Measurements from ENCODE around the gene FTH1. TPM values are rescaled to one million over a fixed set of nuclear protein-coding genes. Genes with fewer than 3 reads are reported as not detected.
A peak's percentile ranks its signal among the peaks of the same experiment; 100 is the strongest.
"Not testable (repeated sequence)": the region's sequence is repeated elsewhere in the genome, so short reads cannot be mapped to it uniquely, and the experiment has no call there.

Gene FTH1
- total RNA-seq, 1 experiment from 2014 or later: 869 TPM

- DNase-seq (ENCODE audit: low read depth): no peak
Observed at GRCh38 chr11:61978703-61979661, 11.5 kb upstream of the FTH1 start.

- DNase-seq (ENCODE audit: low read depth): no peak
Observed at GRCh38 chr11:61976813-61977475, 9.5 kb upstream of the FTH1 start.

GRCh38 chr11:61976420-61976800, 9.0 kb upstream of the FTH1 start:
- DNase-seq (ENCODE audit: low read depth): no peak

- no peak for DNase-seq (ENCODE audit: low read depth)
Observed at GRCh38 chr11:61975638-61976419, 8.4 kb upstream of the FTH1 start.

- DNase-seq (ENCODE audit: low read depth): no peak
Observed at GRCh38 chr11:61974766-61975631, 7.6 kb upstream of the FTH1 start.

- no peak for DNase-seq (ENCODE audit: low read depth)
Observed at GRCh38 chr11:61973476-61974162, 6.2 kb upstream of the FTH1 start.

- peak; percentile 87 for DNase-seq (ENCODE audit: low read depth)
Observed at GRCh38 chr11:61972672-61973475, 5.4 kb upstream of the FTH1 start.

- DNase-seq (ENCODE audit: low read depth): no peak
Observed at GRCh38 chr11:61972112-61972671, 4.8 kb upstream of the FTH1 start.

- DNase-seq (ENCODE audit: low read depth): peak; percentile 99
Observed at GRCh38 chr11:61971248-61972111, 4.0 kb upstream of the FTH1 start.

GRCh38 chr11:61969838-61970662, 2.6 kb upstream of the FTH1 start:
- peak; percentile 77 for DNase-seq (ENCODE audit: low read depth)

GRCh38 chr11:61969391-61969758, 1.9 kb upstream of the FTH1 start:
- no peak for DNase-seq (ENCODE audit: low read depth)

GRCh38 chr11:61968758-61969390, 1.4 kb upstream of the FTH1 start:
- DNase-seq (ENCODE audit: low read depth): peak; percentile 36

- peak; percentile 48 for DNase-seq (ENCODE audit: low read depth)
Observed at GRCh38 chr11:61967924-61968757, 707 bp upstream of the FTH1 start.

GRCh38 chr11:61966734-61967115, 709 bp downstream of the FTH1 start:
- DNase-seq (ENCODE audit: low read depth): peak; percentile 87

GRCh38 chr11:61964666-61965271, 2.7 kb downstream of the FTH1 start:
- not testable (repeated sequence) for DNase-seq (ENCODE audit: low read depth)
